GM18873 (cell line): ENCODE data around the gene LAMA2.

Source experiments
- ATAC-seq: cut with Tn5 transposase; IDR thresholded peaks from one replicate; pipeline ENCODE4 v1.9.1; 2021; ENCODE audit warnings: mild to moderate bottlenecking, moderate library complexity, moderate number of reproducible peaks; ENCODE audit not compliant: unreplicated experiment, low FRiP score

Gene LAMA2

GRCh38 chr6:129500958-129501739 lies 618.2 kb downstream of the LAMA2 start:
- no peak for ATAC-seq

GRCh38 chr6:129501740-129502660 lies 619.1 kb downstream of the LAMA2 start:
- no peak for ATAC-seq

- ATAC-seq = no peak
Observed at GRCh38 chr6:129504456-129504855, 621.5 kb downstream of the LAMA2 start.

GRCh38 chr6:129507059-129507807 lies 624.3 kb downstream of the LAMA2 start:
- ATAC-seq = no peak

- ATAC-seq = no peak
Observed at GRCh38 chr6:129507846-129508245, 624.9 kb downstream of the LAMA2 start.

GRCh38 chr6:129508477-129509145 lies 625.7 kb downstream of the LAMA2 start:
- ATAC-seq = no peak

GRCh38 chr6:129510950-129511349 lies 628.0 kb downstream of the LAMA2 start:
- no peak for ATAC-seq

GRCh38 chr6:129513471-129513870 lies 630.5 kb downstream of the LAMA2 start:
- no peak for ATAC-seq

- ATAC-seq = no peak
Observed at GRCh38 chr6:129515004-129515403, 632.1 kb downstream of the LAMA2 start.

GRCh38 chr6:129516005-129516404 lies 633.1 kb downstream of the LAMA2 start:
- ATAC-seq = no peak

- no peak for ATAC-seq
Observed at GRCh38 chr6:129516787-129517186, 633.8 kb downstream of the LAMA2 start.

GRCh38 chr6:129517288-129517687 lies 634.4 kb downstream of the LAMA2 start:
- ATAC-seq = no peak

- ATAC-seq = no peak
Observed at GRCh38 chr6:129519750-129520149, 636.8 kb downstream of the LAMA2 start.

GRCh38 chr6:129521946-129522345 lies 639.0 kb downstream of the LAMA2 start:
- ATAC-seq = no peak

GRCh38 chr6:129523816-129524215 lies 640.9 kb downstream of the LAMA2 start:
- ATAC-seq = no peak

- ATAC-seq = no peak
Observed at GRCh38 chr6:129525055-129525454, 642.1 kb downstream of the LAMA2 start.

GRCh38 chr6:129534926-129535325 lies 652.0 kb downstream of the LAMA2 start:
- no peak for ATAC-seq

GRCh38 chr6:129536271-129536670 lies 653.3 kb downstream of the LAMA2 start:
- no peak for ATAC-seq

- ATAC-seq = no peak
Observed at GRCh38 chr6:129539032-129539431, 656.1 kb downstream of the LAMA2 start.

- ATAC-seq = no peak
Observed at GRCh38 chr6:129542705-129543104, 659.8 kb downstream of the LAMA2 start.
